IMR-90 (cell line): Measurements from ENCODE around the gene MOSPD3. TPM values are rescaled to one million over a fixed set of nuclear protein-coding genes. Genes with fewer than 3 reads are reported as not detected.

ENCODE experiments used
- ATAC-seq: fragments of 200-7000 bp; cut with Tn5 transposase; 2 replicates; pipeline ENCODE4 v1.9.1; 2020; ENCODE audit warnings: low read depth, mild to moderate bottlenecking, moderate library complexity
- BruUV-seq: library from RNA; stranded (reverse); fragments of 400-500 nt; replicated peaks from 2 replicates; lab custom pipeline; 2021; lab: Mats Ljungman, UMichigan
- CTCF ChIA-PET: fragments of 300-600 bp; formaldehyde crosslinking; extraction: SDS; loops from one replicate; lab custom pipeline; 2021; ENCODE audit warnings: antibody characterized with exemption; lab: Yijun Ruan, JAX
- POLR2A ChIA-PET: fragments of 300-600 bp; sonication (Branson Sonifier 250); formaldehyde crosslinking; loops from one replicate; lab custom pipeline; 2022; ENCODE audit warnings: antibody characterized with exemption; ENCODE audit not compliant: unreplicated experiment; lab: Charles Lee
- DNase-seq: peaks from one replicate; pipeline ENCODE4 v3.0.0; 2013
- H2AFZ ChIP-seq: replicated peaks from 2 replicates; pipeline ENCODE3; 2013; ENCODE audit warnings: low read length, mild to moderate bottlenecking; ENCODE audit not compliant: poor library complexity
- H2AK5ac ChIP-seq: 2 replicates; pipeline ENCODE4 v1.6.1; 2013; ENCODE audit warnings: low read depth, low read length, inconsistent platforms
- H2AK9ac ChIP-seq: replicated peaks from 2 replicates; pipeline ENCODE3; 2013; ENCODE audit warnings: mild to moderate bottlenecking, low read depth, low read length, moderate library complexity; ENCODE audit not compliant: poor library complexity
- H2BK120ac ChIP-seq: 2 replicates; pipeline ENCODE4 v1.6.1; 2013; ENCODE audit warnings: low read depth, low read length, inconsistent platforms
- H2BK15ac ChIP-seq: 3 replicates; pipeline ENCODE4 v1.6.1; 2013; ENCODE audit warnings: low read depth, low read length, inconsistent platforms
- H2BK20ac ChIP-seq: 2 replicates; pipeline ENCODE4 v1.6.1; 2013; ENCODE audit warnings: low read depth, mild to moderate bottlenecking, inconsistent platforms, low read length, moderate library complexity
- H2BK5ac ChIP-seq: 2 replicates; pipeline ENCODE4 v1.6.1; 2013; ENCODE audit warnings: mild to moderate bottlenecking, low read depth, low read length, inconsistent platforms; ENCODE audit not compliant: poor library complexity, severe bottlenecking
- H3K14ac ChIP-seq: replicated peaks from 2 replicates; pipeline ENCODE4 v1.6.1; 2013; ENCODE audit warnings: low read depth, low read length, inconsistent platforms
- H3K18ac ChIP-seq: 2 replicates; pipeline ENCODE4 v1.6.1; 2013; ENCODE audit warnings: low read depth, low read length, control low read depth
- H3K23ac ChIP-seq: 2 replicates; pipeline ENCODE4 v1.6.1; 2013; ENCODE audit warnings: low read depth, low read length, inconsistent platforms
- H3K27ac ChIP-seq: 2 replicates; pipeline ENCODE4 v1.5.1; 2013; ENCODE audit warnings: mild to moderate bottlenecking, control low read depth, low read length; ENCODE audit not compliant: insufficient read depth
- H3K27me3 ChIP-seq: 2 replicates; pipeline ENCODE4 v1.6.1; 2013; ENCODE audit warnings: low read length; ENCODE audit not compliant: control insufficient read depth, insufficient read depth
- H3K36me3 ChIP-seq: 2 replicates; pipeline ENCODE4 v1.6.1; 2013; ENCODE audit warnings: low read length, mixed read lengths; ENCODE audit not compliant: control insufficient read depth, insufficient read depth
- H3K4ac ChIP-seq: 2 replicates; pipeline ENCODE4 v1.6.1; 2013; ENCODE audit warnings: low read depth, low read length, inconsistent platforms
- H3K4me1 ChIP-seq: 2 replicates; pipeline ENCODE4 v1.6.1; 2013; ENCODE audit warnings: low read length, mixed read lengths; ENCODE audit not compliant: control insufficient read depth, insufficient read depth
- H3K4me2 ChIP-seq: 2 replicates; pipeline ENCODE4 v1.6.1; 2013; ENCODE audit warnings: low read depth, mild to moderate bottlenecking, control low read depth, low read length, moderate library complexity
- H3K4me3 ChIP-seq: 2 replicates; pipeline ENCODE4 v1.5.1; 2013; ENCODE audit warnings: low read depth, mild to moderate bottlenecking, control low read depth, low read length, moderate library complexity; ENCODE audit not compliant: insufficient read depth
- H3K56ac ChIP-seq: 2 replicates; pipeline ENCODE4 v1.6.1; 2013; ENCODE audit warnings: low read length, inconsistent platforms; ENCODE audit not compliant: insufficient read depth; ENCODE audit errors: extremely low read depth
- H3K79me1 ChIP-seq, 2 experiments: 2 replicates each; pipeline ENCODE4 v1.6.1; 2013; ENCODE audit warnings: low read length in 2 of 2, inconsistent platforms in 1 of 2, low read depth in 1 of 2
- H3K9ac ChIP-seq: 2 replicates; pipeline ENCODE4 v1.6.1; 2013; ENCODE audit warnings: low read depth, low read length, control low read depth
- H3K9me1 ChIP-seq: 2 replicates; pipeline ENCODE4 v1.6.1; 2013; ENCODE audit warnings: low read length, inconsistent platforms; ENCODE audit not compliant: insufficient read depth
- H3K9me3 ChIP-seq: 2 replicates; pipeline ENCODE4 v1.6.1; 2013; ENCODE audit warnings: low read length; ENCODE audit not compliant: control insufficient read depth, insufficient read depth
- H4K20me1 ChIP-seq: 2 replicates; pipeline ENCODE4 v1.6.1; 2013; ENCODE audit warnings: low read length, inconsistent platforms; ENCODE audit not compliant: insufficient read depth
- H4K5ac ChIP-seq: 2 replicates; pipeline ENCODE4 v1.6.1; 2013; ENCODE audit warnings: mild to moderate bottlenecking, low read depth, low read length, control low read depth
- H4K8ac ChIP-seq, 2 experiments: 2 replicates each; pipeline ENCODE4 v1.6.1; 2013; ENCODE audit warnings: low read depth in 2 of 2, low read length in 2 of 2, control low read depth in 1 of 2, inconsistent platforms in 1 of 2
- H4K91ac ChIP-seq: 2 replicates; pipeline ENCODE4 v1.6.1; 2013; ENCODE audit warnings: low read depth, low read length, inconsistent platforms; ENCODE audit not compliant: insufficient read depth
- CEBPB ChIP-seq: IDR thresholded peaks from 2 replicates; pipeline ENCODE4 v1.6.1; 2012; ENCODE audit warnings: low read depth, low read length, improper control_type of control experiment
- CHD1 ChIP-seq: IDR thresholded peaks from 2 replicates; pipeline ENCODE4 v1.6.1; 2012; ENCODE audit warnings: low read depth, low read length, improper control_type of control experiment
- FOS ChIP-seq: fragments of 150-350 bp; IDR thresholded peaks from 2 replicates; pipeline ENCODE4 v1.6.1; 2016; ENCODE audit warnings: low read depth, low read length
- MAZ ChIP-seq: IDR thresholded peaks from 2 replicates; pipeline ENCODE4 v1.6.1; 2012; ENCODE audit warnings: low read depth, mild to moderate bottlenecking, low read length, improper control_type of control experiment, moderate library complexity, borderline replicate concordance
- MXI1 ChIP-seq: IDR thresholded peaks from 2 replicates; pipeline ENCODE4 v1.6.1; 2012; ENCODE audit warnings: low read depth, mild to moderate bottlenecking, low read length, moderate library complexity, borderline replicate concordance
- NFE2L2 ChIP-seq: fragments of 150-350 bp; IDR thresholded peaks from 2 replicates; pipeline ENCODE4 v1.6.1; 2016; ENCODE audit warnings: low read depth, mild to moderate bottlenecking, low read length
- RAD21 ChIP-seq: IDR thresholded peaks from 2 replicates; pipeline ENCODE4 v1.6.1; 2012; ENCODE audit warnings: low read length, improper control_type of control experiment
- RFX5 ChIP-seq: IDR thresholded peaks from 2 replicates; pipeline ENCODE4 v1.8.0; 2012; ENCODE audit warnings: low read depth, mild to moderate bottlenecking, low read length, moderate library complexity
- SMC3 ChIP-seq: fragments of 150-350 bp; IDR thresholded peaks from 2 replicates; pipeline ENCODE4 v1.6.1; 2016; ENCODE audit warnings: low read depth, mild to moderate bottlenecking, antibody characterized with exemption, low read length, moderate library complexity
- WGBS, 2 experiments: methylation state at CpG; one replicate each; pipeline versions ENCODE4 v1.1.5 to v1.1.7; 2013; ENCODE audit warnings: missing lambda C conversion rate in 2 of 2; ENCODE audit not compliant: insufficient read length in 1 of 2; ENCODE audit errors: extremely low coverage in 2 of 2; 5-methylcytosine and 5-hydroxymethylcytosine counted together
- dilution Hi-C: fragments of 300-500 bp; cut with HindIII; formaldehyde crosslinking; loops from one replicate; pipeline ENCODE4 v1.14.3; 2018; ENCODE audit warnings: low sequenced_read_pairs; ENCODE audit not compliant: unreplicated experiment
- in situ Hi-C: fragments of 300-500 bp; cut with MboI; formaldehyde crosslinking; loops from 3 replicates; pipeline ENCODE4 v1.14.3; 2019; ENCODE audit warnings: low sequenced_read_pairs, inconsistent platforms, mixed read lengths
- intact Hi-C: fragments of 100-400 bp; cut with micrococcal nuclease; formaldehyde crosslinking; loops from 2 replicates; pipeline ENCODE4 v1.10.0; 2022
- polyA plus RNA-seq, 3 experiments: library from polyadenylated mRNA; depleted of rRNA; stranded (reverse); fragments of >200 nt; gene quantifications; 2 replicates each; pipeline ENCODE4 v1.2.3, GENCODE V29; 2012; ENCODE audit warnings: low replicate concordance in 1 of 3
- total RNA-seq: library from RNA; depleted of rRNA; stranded (reverse); fragments of >200 nt; gene quantifications from 2 replicates; pipeline ENCODE4 v1.2.3, GENCODE V29; 2012
- TF ChIP-seq, protein P1 (sequence below): fragments of 150-350 bp; IDR thresholded peaks from 2 replicates; pipeline ENCODE4 v1.6.1; 2016; ENCODE audit warnings: low read depth, mild to moderate bottlenecking, low read length, moderate library complexity, borderline replicate concordance
- TF ChIP-seq, protein P2 (sequence below): conservative IDR thresholded peaks from 2 replicates; pipeline ENCODE4 v1.5.1; 2012; ENCODE audit warnings: mild to moderate bottlenecking, low read depth, low read length, improper control_type of control experiment

Gene MOSPD3
- total and polyA plus RNA-seq, 2 of the 4 experiments (the other 2 are of a cell fraction) = 2.3 to 30.0 TPM

DNA sequence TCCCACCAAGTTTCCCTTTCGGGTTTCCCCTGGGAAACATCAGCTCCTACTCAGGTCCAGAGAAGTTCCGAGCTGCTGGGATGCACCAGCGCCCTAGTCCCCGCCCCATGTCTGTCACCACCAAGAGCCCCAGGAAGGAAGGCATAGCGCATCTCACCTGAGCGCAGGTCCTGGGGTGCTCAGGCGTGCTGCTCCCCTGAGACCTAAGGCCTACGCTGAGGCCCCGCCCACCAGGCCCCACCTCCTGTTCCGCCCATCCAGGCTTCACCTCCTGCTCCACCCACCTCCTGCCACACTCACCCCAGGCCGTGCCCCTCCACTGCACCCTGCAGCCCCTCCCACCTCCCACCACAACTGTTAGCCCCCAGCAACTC, 30.2 kb downstream of the MOSPD3 start:
- BruUV-seq = no TSS peak
- no peaks in the 10 kb centered on the region for H3K9me3 ChIP-seq
- intact Hi-C loops (no loop called here), in situ Hi-C loops (no loop called here), dilution Hi-C loops (no loop called here)
- no peak overlapping the region for H3K18ac ChIP-seq
- no peak overlapping the region for H3K9ac ChIP-seq
- TF ChIP-seq SMC3 (no peak), RFX5 (no peak), RAD21 (no peak), MAZ (no peak), FOS (no peak), CHD1 (no peak), CEBPB (no peak), MXI1 (no peak), NFE2L2 (no peak)
- TF ChIP-seq, protein P1, sequence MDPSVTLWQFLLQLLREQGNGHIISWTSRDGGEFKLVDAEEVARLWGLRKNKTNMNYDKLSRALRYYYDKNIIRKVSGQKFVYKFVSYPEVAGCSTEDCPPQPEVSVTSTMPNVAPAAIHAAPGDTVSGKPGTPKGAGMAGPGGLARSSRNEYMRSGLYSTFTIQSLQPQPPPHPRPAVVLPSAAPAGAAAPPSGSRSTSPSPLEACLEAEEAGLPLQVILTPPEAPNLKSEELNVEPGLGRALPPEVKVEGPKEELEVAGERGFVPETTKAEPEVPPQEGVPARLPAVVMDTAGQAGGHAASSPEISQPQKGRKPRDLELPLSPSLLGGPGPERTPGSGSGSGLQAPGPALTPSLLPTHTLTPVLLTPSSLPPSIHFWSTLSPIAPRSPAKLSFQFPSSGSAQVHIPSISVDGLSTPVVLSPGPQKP = no peak
- TF ChIP-seq, protein P2, sequence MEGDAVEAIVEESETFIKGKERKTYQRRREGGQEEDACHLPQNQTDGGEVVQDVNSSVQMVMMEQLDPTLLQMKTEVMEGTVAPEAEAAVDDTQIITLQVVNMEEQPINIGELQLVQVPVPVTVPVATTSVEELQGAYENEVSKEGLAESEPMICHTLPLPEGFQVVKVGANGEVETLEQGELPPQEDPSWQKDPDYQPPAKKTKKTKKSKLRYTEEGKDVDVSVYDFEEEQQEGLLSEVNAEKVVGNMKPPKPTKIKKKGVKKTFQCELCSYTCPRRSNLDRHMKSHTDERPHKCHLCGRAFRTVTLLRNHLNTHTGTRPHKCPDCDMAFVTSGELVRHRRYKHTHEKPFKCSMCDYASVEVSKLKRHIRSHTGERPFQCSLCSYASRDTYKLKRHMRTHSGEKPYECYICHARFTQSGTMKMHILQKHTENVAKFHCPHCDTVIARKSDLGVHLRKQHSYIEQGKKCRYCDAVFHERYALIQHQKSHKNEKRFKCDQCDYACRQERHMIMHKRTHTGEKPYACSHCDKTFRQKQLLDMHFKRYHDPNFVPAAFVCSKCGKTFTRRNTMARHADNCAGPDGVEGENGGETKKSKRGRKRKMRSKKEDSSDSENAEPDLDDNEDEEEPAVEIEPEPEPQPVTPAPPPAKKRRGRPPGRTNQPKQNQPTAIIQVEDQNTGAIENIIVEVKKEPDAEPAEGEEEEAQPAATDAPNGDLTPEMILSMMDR = no peak
- H3K27me3 ChIP-seq = peaks cover 29% of the 10 kb centered on the region
- H3K14ac ChIP-seq = no peak overlapping the region
- no peak overlapping the region for H2BK15ac ChIP-seq
- DNase-seq (no peak), ATAC-seq (no peak)
- 66% methylated on average over 6 of the region's 11 CpGs; no CpG with 5 or more reads in 1 of the 2 experiments for WGBS, 2 experiments
- H3K27ac ChIP-seq = no peak overlapping the region
- H3K79me1 ChIP-seq = no peaks in the 10 kb centered on the region
- H2BK120ac ChIP-seq = no peak overlapping the region
- no peak overlapping the region for H4K8ac ChIP-seq
- no peak overlapping the region for H2AK5ac ChIP-seq
- no peak overlapping the region for H3K23ac ChIP-seq
- no peaks in the 10 kb centered on the region for H3K36me3 ChIP-seq
- H4K91ac ChIP-seq = no peak overlapping the region
- no peak overlapping the region for H3K56ac ChIP-seq
- H4K5ac ChIP-seq = no peak overlapping the region
- no peak overlapping the region for H2BK20ac ChIP-seq
- H3K4me1 ChIP-seq = no peaks in the 10 kb centered on the region
- no peak overlapping the region for H2AK9ac ChIP-seq
- peak overlapping the region; percentile 33 for H2AFZ ChIP-seq
- no peak overlapping the region for H3K4me3 ChIP-seq
- no peak overlapping the region for H3K4ac ChIP-seq
- no peak overlapping the region for H3K4me2 ChIP-seq
- no peaks in the 10 kb centered on the region for H3K9me1 ChIP-seq
- H2BK5ac ChIP-seq = no peak overlapping the region
- ChIA-PET POLR2A (no interaction called here), CTCF (no interaction called here)
- no peaks in the 10 kb centered on the region for H4K20me1 ChIP-seq
